Esophagus (tissue), 2 donors: Measurements from ENCODE around the gene PES1. TPM values are rescaled to one million over a fixed set of nuclear protein-coding genes. Genes with fewer than 3 reads are reported as not detected.

Experiments used
- H3K27ac ChIP-seq, 2 donors: one replicate each; pipeline ENCODE4 v1.5.1; 2013; ENCODE audit warnings: low read depth in 2 of 2, mild to moderate bottlenecking in 2 of 2, inconsistent platforms in 1 of 2, low read length in 1 of 2, moderate library complexity in 1 of 2
- H3K27me3 ChIP-seq, 2 donors: one replicate each; pipeline ENCODE4 v1.6.1; 2013; ENCODE audit warnings: low read length in 2 of 2, control low read depth in 1 of 2, mild to moderate bottlenecking in 1 of 2; ENCODE audit not compliant: insufficient read depth in 2 of 2, control insufficient read depth in 1 of 2
- H3K36me3 ChIP-seq, 2 donors: one replicate each; pipeline ENCODE4 v1.6.1; 2013; ENCODE audit warnings: low read length in 1 of 2; ENCODE audit not compliant: control insufficient read depth in 2 of 2, insufficient read depth in 2 of 2
- H3K4me1 ChIP-seq, 2 donors: one replicate each; pipeline ENCODE4 v1.6.1; 2013; ENCODE audit warnings: low read length in 1 of 2; ENCODE audit not compliant: control insufficient read depth in 2 of 2, insufficient read depth in 2 of 2
- H3K4me3 ChIP-seq, 2 donors: one replicate each; pipeline ENCODE4 v1.5.1; 2013; ENCODE audit warnings: low read length in 2 of 2, mild to moderate bottlenecking in 2 of 2, low read depth in 1 of 2, moderate library complexity in 1 of 2
- H3K9me3 ChIP-seq, 2 donors: one replicate each; pipeline ENCODE4 v1.6.1; 2013; ENCODE audit warnings: mild to moderate bottlenecking in 2 of 2, low read depth in 1 of 2, low read length in 1 of 2, moderate library complexity in 1 of 2; ENCODE audit not compliant: control insufficient read depth in 2 of 2, insufficient read depth in 1 of 2
- WGBS, 2 donors: extraction: QIAGEN DNeasy Blood & Tissue Kit; methylation state at CpG; one replicate each; pipeline ENCODE4 v1.1.7; 2013; 5-methylcytosine and 5-hydroxymethylcytosine counted together
- polyA plus RNA-seq, 2 donors: library from polyadenylated mRNA; stranded (reverse); fragments of 200-250 nt; gene quantifications; one replicate each; pipeline ENCODE4 v1.2.3, GENCODE V29; 2013
- donor health status: healthy with polysubstance abuse.
- donor health status: Bipolar disorder and iron deficiency.

Gene PES1
- polyA plus RNA-seq, 2 donors: 31.3 to 46.6 TPM

- 73 to 77% methylated on average over 7 of the region's 7 CpGs for WGBS, 2 donors
- H3K9me3 ChIP-seq: no peaks in the 10 kb centered on the region
- no peak overlapping the region for H3K27ac ChIP-seq
- H3K4me3 ChIP-seq: no peak overlapping the region
- H3K4me1 ChIP-seq: peaks cover 3 to 8% of the 10 kb centered on the region in 2 donors
- H3K27me3 ChIP-seq: no peaks in the 10 kb centered on the region
- H3K36me3 ChIP-seq: peaks cover 0 to under 1% of the 10 kb centered on the region in 2 donors
Observed at GRCh38 chr22:30610299-30610698, 18.6 kb upstream of the PES1 start.

- 53 to 60% methylated on average over 17 of the region's 17 CpGs for WGBS, 2 donors
- no peak overlapping the region for H3K4me3 ChIP-seq
- no peaks in the 10 kb centered on the region for H3K9me3 ChIP-seq
- peak overlapping the region; percentile 5 to 72 for H3K27ac ChIP-seq
- no peaks in the 10 kb centered on the region for H3K36me3 ChIP-seq
- H3K27me3 ChIP-seq: no peaks in the 10 kb centered on the region
- peaks cover 3 to 8% of the 10 kb centered on the region in 2 donors for H3K4me1 ChIP-seq
Observed at GRCh38 chr22:30609260-30610185, 17.8 kb upstream of the PES1 start.

- Histone ChIP-seq H3K27ac (no peak overlapping the region), H3K4me3 (no peak overlapping the region), H3K4me1 (peaks cover 3 to 8% of the 10 kb centered on the region in 2 donors), H3K27me3 (no peaks in the 10 kb centered on the region), H3K9me3 (no peaks in the 10 kb centered on the region), H3K36me3 (no peaks in the 10 kb centered on the region)
- WGBS, 2 donors: 86 to 87% methylated on average over 7 of the region's 7 CpGs
Observed at GRCh38 chr22:30607939-30608338, 16.2 kb upstream of the PES1 start.

- Histone ChIP-seq H3K4me1 (peaks cover 3 to 8% of the 10 kb centered on the region in 2 donors), H3K36me3 (no peaks in the 10 kb centered on the region), H3K27me3 (no peaks in the 10 kb centered on the region), H3K27ac (peak overlapping the region; percentile 0 to 73), H3K4me3 (peak overlapping the region; percentile 48 to 53), H3K9me3 (no peaks in the 10 kb centered on the region)
- 72 to 83% methylated on average over 7 of the region's 7 CpGs for WGBS, 2 donors
Observed at GRCh38 chr22:30607300-30607930, 15.7 kb upstream of the PES1 start.

- H3K27me3 ChIP-seq: no peaks in the 10 kb centered on the region
- no peaks in the 10 kb centered on the region for H3K9me3 ChIP-seq
- H3K27ac ChIP-seq: peak within 1 kb of the TSS; percentile 29 to 73
- H3K4me1 ChIP-seq: peaks cover 3 to 8% of the 10 kb centered on the region in 2 donors
- peak within 1 kb of the TSS; percentile 48 to 53 for H3K4me3 ChIP-seq
- WGBS, 2 donors: 6 to 7% methylated on average over 24 of the region's 24 CpGs
- no peaks in the 10 kb centered on the region for H3K36me3 ChIP-seq
Observed at GRCh38 chr22:30606455-30607299, 15.0 kb upstream of the PES1 start, which contains the start of gene TCN2. Gene TCN2, plus strand, starts transcription at chr22:30607174. Its CDS starts 158 bp downstream, at chr22:30607332.

GRCh38 chr22:30605449-30606110, 13.9 kb upstream of the PES1 start:
- H3K27ac ChIP-seq: no peak overlapping the region
- peaks cover 3 to 8% of the 10 kb centered on the region in 2 donors for H3K4me1 ChIP-seq

GRCh38 chr22:30604723-30605122, 13.0 kb upstream of the PES1 start:
- Histone ChIP-seq H3K9me3 (no peaks in the 10 kb centered on the region), H3K27ac (no peak overlapping the region), H3K4me1 (peaks cover 3 to 7% of the 10 kb centered on the region in 2 donors), H3K4me3 (no peak overlapping the region), H3K36me3 (no peaks in the 10 kb centered on the region), H3K27me3 (no peaks in the 10 kb centered on the region)
- 88 to 100% methylated on average over 2 of the region's 2 CpGs for WGBS, 2 donors

More at GRCh38 chr22:30605449-30606110, 13.9 kb upstream of the PES1 start:
- no peak overlapping the region for H3K4me3 ChIP-seq
- no peaks in the 10 kb centered on the region for H3K9me3 ChIP-seq
- H3K27me3 ChIP-seq: no peaks in the 10 kb centered on the region
- WGBS, 2 donors: 27 to 32% methylated on average over 9 of the region's 9 CpGs
- no peaks in the 10 kb centered on the region for H3K36me3 ChIP-seq

GRCh38 chr22:30603801-30604200, 12.1 kb upstream of the PES1 start:
- WGBS, 2 donors: 72 to 79% methylated on average over 3 of the region's 3 CpGs
- H3K27me3 ChIP-seq: no peaks in the 10 kb centered on the region

GRCh38 chr22:30602049-30602448, 10.3 kb upstream of the PES1 start:
- Histone ChIP-seq H3K27ac (no peak overlapping the region), H3K27me3 (no peaks in the 10 kb centered on the region), H3K4me1 (peaks cover 2% of the 10 kb centered on the region in 2 donors), H3K4me3 (no peak overlapping the region), H3K9me3 (no peaks in the 10 kb centered on the region), H3K36me3 (no peaks in the 10 kb centered on the region)
- WGBS, 2 donors: 58 to 64% methylated on average over 3 of the region's 3 CpGs

More at GRCh38 chr22:30603801-30604200, 12.1 kb upstream of the PES1 start:
- no peaks in the 10 kb centered on the region for H3K9me3 ChIP-seq
- no peak overlapping the region for H3K27ac ChIP-seq
- no peak overlapping the region for H3K4me3 ChIP-seq
- H3K4me1 ChIP-seq: peaks cover 2 to 3% of the 10 kb centered on the region in 2 donors
- H3K36me3 ChIP-seq: no peaks in the 10 kb centered on the region
